GM18867 (cell line): ENCODE data around the gene NTRK3.

Experiments
- ATAC-seq: cut with Tn5 transposase; IDR thresholded peaks from one replicate; pipeline ENCODE4 v1.9.1; 2021; ENCODE audit warnings: mild to moderate bottlenecking, moderate library complexity; ENCODE audit not compliant: unreplicated experiment

Gene NTRK3

DNA sequence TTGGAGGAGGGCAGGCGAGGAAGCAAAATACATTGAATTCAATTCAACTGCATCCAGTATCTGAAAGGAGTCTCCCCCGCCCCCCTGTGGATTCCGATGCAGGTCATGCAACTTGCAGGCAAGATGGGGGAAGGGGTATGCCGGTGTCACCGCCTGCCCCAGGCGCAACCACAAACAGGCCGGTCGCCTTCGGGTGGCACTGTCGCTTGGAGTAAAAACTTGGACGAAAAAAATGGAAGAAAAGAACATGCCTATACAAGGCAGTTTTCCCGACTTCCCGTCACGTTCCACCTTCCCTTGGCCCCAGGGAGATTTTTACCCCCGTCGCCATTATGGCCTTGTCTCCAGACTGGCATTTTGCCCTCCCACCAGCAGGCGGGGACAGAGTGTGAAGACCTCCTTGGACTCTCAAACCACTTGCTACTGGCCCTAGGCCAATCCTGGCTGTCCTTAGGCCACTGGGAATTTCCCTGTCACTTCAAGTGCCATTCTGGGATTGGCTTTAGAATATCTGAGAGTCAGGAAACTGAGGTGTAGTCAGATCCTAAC lies 1.6 kb upstream of the NTRK3 start:
- no peak for ATAC-seq

DNA sequence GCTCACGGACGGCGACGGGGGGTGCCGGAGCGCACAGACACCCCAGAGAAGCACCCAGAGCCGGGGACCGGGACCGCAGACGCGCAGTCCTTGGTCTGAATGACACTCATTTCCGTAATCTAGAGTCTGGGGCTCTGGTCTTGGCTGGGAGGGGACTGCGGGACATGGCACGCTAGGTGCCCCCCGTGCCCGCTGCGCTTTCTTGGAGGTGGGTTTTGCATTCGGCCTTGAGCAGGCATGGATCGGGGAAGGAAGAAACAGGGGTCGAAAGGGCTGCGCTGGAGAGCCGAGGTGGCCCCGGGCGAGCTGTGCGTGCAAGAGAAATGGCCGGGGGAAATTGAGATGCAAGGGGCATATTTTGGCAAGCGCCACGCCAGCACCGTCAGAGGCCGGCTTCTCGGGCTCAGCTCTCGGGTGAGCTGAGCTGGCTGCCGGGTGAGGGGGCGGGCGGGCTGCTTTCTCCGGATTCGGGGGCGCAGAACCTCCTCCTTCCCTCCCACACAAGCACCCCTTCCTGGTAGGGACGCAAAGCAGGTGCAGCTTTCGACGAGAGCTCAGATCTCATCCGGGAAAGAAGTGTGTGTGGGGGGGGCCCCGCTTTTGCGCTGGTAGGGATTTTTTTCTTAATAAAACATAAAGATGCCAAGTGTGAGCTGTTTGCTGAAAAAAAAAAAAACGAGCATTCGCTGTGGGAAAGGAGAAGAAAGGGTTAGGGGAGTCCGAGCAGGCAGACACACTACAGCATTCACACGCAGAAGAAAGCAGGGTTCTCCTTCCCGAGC lies 963 bp upstream of the NTRK3 start:
- no peak for ATAC-seq

DNA sequence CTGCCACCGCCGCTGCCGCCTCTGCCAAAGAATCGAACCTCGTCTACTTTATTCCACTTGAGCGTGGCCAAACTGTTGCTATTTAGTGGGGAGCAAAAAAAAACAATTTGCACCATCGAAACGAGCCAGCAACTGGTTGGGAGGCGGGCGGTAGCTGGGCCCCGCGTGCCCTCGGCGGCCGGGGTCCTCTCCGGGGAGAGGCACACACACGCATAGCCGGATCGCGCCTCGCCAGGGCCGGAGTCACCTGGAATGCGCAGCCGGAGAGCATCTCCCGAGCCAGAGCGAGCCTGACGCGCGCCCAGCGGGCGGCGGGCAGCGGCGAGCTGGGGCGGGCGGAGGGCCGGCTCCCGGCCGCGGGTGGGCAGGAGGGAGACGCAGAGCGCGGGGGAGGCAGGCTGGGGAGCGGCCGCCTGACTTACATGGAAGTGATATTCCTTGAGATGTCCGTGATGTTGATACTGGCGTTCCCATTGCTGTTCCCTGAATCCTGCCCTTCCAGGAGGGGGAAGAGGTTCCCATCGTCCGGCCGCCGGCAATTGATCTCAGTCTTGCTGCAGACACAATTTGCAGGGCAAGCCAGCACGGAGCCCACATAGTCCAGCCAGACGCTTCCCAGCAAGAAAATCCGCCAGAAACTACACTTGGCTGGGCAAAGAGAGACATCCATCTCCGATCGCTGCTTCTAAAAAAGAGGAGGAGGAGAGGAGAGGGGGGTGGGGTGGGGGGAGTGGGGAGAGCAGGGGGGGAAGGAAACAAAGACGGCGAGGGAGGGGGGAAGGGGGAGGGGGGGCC lies 858 bp downstream of the NTRK3 start:
- ATAC-seq, result no peak

DNA sequence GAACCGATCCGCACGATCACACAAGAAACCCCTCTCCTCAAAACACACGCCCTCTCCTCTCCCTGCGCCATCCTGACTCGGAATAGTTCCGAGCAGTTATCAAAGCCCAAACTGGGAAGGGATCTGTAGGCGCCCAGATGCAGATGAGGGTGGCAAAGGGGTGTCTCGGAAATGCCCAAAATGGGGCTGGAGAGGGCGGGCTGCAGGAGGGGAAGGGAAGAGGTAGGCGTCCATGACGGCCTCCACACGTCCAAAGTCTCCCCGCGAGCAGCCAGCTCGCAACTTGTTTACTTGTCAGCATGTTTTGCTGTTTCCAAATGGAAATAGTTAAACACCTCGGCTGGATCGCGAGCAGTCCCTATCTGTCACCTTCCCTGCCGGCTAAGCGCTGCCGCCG lies 1.5 kb downstream of the NTRK3 start:
- no peak for ATAC-seq

DNA sequence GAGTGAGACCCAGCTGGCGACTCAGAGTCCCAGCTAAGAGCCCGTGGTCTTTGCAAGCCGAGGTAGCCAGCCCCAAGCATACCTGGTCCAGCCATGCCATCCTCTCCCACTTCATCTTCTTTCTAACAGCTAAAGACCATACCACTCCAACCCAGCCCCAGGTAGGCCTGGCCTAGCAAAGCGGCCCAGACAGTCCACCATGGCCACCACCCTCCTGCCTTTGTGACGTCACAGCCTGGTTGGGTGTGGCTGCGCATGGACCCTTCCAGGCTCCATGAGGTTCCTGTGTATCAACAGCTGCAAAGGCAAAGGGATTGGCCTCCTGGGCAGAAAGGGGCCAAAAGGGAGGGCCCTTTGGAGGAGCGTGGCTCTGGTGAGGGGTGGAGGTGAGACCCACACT lies 4.1 kb downstream of the NTRK3 start:
- no peak for ATAC-seq

DNA sequence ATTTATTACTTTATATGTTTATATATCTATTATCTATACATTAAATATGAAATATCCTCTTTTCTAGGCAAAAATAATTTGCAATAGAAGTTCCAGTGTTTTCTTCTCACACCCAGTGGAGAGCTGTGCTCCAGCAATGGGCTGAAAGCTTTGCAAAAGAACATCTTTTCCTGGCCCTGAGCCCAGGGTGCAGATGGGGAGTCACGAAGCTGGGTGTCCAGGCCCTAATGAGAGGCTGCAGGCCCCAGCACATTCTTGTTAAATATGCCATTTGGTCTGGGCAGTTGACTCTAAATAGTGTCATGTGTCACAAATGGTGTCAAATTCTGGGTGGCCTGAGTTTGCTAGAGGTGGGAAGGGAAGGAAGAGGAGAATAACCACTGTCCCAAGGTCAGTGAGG lies 5.7 kb downstream of the NTRK3 start:
- ATAC-seq, result no peak

DNA sequence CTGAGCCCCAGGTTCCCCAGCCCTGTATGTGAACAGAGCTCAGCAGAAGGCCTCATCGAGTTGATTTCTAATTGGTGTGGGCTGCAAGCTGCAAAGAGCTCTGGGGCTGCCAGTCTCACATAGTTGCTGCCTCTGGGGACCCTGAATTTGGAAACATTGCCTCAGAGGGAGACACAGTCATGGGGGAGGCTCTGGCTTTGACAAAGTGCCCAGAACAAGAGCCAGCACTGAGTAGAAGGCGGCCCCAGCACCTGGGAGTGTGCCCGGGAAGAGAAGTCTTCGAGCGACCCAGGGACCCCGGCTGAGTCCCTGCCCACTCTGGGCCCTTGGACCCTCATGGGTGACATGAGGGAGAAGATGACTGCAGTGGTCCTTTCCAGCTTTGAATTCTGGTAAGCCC lies 7.3 kb downstream of the NTRK3 start:
- no peak for ATAC-seq

DNA sequence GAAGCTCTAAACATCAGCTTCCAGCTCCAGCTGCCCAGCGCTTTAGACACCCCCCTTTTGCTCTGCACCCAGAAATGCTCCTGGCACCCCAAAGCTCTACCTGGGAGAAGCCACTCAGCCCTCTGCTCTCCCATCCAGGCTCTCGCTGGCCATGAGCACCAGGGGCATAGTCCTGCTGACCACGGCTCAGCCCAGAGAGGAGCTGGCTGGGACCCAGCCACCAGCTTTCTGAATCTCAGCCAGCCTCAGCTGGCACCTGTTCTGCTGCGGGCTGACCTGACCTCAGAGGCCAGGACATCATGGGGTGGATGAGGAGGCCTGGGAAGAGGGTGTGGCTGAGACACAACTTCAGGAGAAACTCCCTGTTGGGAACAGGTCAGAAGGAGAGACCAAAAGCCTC lies 8.6 kb downstream of the NTRK3 start:
- ATAC-seq, result no peak

DNA sequence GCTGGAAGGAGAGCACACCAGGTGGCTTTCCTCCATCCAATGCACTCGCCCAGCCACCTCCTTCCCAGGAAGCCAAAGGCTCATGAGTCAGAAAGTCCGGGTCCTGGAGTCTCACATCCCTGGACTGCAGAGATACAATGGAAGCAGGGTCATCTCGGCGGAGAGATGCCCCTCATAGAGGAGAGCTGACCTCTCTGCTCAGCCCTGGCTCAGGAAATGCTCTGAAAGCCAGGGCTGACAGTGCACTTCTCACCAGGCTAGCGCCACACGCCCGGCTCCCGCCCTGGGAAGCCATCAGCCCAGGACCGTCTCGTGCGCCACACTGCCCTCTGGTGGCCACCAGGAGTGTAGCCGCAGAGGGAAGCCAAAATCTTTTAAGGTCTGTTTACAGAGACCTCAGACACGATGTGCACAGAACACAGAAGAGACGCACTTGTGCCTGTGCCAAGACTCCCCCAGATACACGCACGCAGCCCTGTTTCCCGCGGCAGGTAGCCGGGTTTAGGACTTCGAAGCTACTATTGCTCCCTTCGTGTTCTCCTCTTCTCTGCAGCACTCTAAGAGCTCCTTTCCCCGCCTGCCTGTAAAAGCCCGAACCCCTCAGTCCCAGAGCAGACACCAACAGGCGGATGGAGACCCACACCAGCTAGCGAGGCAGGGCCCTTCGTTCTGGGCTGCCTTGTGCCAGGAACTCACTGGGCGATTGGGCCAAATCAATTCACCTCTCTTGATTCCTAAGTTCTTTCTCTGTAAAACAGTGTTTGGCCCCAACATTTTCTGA lies 9.7 kb downstream of the NTRK3 start:
- peak; percentile 80 for ATAC-seq

DNA sequence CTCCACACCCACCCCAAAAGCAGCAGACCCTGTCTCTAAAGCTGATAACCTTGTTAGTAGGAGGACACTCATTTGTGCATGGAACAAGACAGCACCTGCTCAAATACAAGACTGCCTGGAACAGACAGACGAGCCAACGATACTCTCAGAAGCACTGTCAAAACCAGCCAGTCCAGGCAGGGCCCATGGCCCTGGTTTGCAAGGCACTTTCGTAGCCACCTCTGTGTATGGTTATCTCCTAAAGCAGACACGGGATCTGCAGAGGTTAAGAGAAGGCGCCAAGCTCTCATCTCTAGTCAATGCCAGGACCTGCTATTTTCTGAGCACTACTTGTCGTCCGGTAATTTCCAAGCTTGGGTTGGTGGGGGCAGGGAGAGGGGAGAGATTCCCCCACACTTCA lies 10.5 kb downstream of the NTRK3 start:
- no peak for ATAC-seq

DNA sequence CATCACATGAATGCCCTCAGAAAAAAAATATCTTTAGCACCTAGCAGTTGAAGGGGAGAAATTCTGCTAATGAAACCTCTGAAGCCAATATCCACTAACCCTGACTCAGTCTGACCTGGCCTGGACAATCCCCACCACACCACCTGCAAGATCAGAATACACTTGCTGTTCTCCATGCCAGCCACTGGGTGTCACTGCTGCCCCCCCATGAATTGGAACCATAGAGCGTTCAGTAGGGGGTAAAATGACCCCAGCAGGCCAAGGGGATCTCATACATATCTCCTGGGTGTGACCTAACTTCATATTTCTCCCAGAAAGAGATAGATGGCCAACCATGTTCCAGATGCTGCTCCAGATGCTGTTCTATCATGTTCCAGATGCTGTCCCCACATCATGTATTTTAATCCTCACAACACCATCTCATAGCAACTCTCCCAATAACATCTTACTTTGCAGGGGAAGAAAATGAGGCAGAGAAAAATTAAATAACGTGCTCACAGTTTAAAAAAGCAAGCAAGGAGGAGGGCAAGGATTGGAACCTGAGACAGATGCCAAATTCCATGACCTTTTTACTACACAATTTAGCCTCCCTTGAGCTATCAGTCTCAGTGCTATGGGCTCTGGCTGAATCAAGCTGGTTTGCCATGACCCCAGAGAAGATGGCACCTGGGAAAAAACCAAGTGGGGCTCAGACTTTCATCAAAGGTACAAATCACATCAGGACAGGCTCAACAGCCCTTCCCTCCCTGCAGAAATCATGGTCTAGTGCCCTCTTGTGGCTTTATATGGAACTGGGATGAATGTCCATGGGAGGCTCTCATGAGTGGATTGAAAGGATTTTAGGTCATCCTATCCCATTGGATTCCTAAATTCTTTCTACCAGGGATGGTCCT lies 12.4 kb downstream of the NTRK3 start:
- ATAC-seq, result peak; percentile 61

DNA sequence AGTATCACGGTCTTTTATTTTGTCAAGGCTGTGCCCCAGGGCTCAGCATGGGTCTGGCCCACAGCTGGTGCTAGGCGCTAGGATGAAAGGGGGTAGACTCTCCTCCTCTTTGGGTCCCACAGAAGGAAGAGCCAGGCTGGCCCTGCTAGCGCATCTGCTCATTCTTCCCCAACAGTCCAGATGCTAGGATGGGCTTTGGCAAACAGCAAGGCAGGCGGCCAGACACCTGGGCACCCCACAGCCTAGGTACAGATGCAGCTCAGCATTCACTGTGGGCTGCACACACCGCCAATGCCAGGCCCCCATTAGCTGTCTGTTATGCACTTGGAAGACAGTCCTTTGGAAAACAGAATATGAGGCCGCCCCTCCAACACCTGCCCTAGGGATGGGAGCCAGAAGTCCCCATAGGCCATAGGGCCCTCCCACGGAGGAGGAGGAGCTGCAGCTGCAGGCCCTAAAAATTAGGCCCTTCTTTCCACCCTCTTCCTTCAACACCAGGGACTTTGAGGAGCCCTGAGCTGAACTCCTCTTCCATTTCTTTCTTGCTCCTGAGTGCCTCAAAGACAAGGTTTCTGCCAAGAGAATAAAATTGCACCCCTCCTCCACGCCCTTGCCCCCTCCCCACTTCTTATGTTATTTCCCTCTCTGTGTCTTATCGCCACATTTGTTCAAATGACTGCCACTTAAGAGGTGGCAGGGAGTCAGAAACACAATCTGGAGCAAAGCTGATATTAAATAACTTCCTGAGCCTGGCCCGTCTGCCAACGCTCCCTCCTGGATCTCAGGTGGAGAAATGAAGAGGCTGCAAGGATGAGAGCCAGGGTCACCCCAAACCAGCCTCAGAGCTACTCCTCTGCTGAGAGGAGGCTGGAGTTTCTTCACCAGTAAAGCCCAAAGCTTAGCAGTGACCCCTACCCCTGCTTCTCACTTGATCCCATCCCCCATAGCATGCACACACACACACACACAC lies 13.7 kb downstream of the NTRK3 start:
- no peak for ATAC-seq

DNA sequence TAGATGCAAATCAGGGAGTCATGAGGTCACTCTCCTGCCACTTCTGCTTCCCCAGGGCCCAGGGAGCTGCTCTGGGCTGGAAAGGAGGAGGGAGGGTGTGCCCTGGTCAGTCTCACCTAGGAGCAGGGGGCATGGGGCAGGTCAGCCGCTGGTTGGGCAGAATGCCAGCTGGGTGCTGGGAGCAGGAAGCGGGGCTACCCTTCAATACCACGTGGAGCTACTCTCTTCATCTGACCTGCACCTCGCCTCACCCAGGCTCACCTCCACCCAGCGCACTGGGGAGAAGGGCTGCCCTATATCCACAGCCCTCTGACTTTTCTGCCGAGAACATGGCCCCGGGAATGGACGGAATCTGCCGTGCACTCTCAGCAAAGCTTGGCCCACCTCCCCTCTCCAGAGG lies 15.1 kb downstream of the NTRK3 start:
- ATAC-seq, result no peak

DNA sequence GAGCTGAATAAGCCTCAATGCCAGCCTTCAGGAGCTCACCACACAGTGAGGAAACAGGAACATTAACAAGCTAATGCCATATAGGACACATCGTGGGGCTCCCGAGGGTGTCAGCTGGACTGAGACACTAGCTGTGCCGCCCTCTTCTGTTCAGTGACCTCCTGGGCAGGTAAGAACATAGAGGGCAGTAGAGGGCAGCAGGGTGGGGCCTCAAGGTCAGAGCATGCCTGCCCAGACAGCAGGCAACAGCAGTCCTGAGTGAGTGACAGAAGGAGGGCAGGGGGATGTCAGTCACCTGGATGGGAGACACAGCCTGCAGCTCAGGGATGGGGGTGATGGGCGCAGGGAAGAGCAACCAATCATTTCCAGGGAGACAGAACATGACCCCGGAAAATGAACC lies 15.5 kb downstream of the NTRK3 start:
- ATAC-seq, result no peak

DNA sequence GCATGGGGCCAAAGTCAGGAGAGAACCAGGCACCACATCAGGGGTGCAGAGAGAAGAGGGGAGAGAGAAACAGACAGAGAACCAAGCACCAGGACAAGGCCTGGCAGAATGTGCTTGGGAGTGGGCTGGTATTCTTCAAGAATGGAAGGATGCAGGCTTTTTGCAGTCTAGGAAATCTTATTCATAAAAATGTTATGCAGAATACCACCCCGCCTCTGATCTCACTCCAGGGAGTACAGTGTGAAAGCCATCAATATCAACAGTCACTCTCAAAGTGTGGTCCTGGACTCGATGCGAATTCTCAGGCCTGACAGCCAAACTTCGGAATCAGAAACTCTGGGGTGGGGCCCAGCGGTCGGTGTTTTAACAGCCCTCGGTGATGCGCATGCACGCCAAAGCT lies 16.9 kb downstream of the NTRK3 start:
- ATAC-seq, result no peak

DNA sequence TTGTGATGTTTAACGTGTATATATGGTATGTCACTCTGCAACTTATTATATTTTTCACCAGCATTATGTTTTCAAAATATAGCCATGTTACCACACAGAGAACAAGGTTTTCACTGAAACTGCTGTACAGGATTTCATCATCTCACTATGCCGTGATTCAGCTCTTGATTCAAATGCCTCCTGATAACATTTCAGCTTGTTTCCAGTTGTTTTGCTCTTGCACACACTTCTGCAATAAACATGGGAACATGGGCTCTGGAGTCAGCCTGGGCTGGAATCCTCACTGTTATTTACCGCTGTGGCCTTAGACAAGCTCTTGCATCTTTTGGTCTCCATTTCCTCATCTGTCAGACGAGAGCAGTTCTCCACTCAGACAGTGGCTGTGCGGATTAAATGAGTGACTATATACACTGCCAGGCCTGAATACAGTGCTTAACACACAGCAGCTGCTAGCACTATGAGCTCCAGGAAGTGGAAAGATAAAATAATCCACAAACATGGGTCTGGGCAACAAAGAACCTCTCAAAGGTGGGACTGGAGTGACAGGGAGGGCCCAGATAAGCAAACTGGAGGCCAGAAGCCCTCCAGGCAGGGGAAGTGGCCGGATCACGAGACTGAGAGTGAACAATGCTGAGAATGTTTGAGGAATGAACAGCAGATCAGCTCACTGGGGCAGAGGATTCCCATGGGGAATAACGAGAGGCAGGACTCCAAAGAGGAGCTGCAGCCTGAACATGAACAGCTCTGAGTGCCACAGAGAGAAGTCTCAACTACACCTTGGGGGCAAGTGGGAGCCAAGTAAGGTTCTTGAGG lies 17.7 kb downstream of the NTRK3 start:
- no peak for ATAC-seq

DNA sequence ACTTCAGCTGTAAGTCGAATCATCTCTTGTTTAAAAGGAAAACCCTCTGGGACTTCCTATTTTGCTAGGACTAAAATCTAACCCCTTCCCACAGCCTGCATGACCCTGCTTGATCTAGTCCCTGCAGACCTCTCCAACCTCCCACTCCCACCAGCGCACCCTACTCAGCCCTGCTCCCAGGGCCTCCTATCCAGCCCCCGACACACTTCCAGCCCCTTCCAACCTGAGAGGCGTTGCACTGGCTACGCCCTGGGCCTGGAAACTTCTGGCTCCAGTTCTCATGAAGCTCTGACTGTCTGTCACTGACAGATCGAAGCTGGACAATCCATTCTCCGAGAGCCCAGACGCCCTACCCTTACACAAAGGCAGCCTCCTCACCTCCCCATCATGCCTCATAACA lies 21.8 kb downstream of the NTRK3 start:
- no peak for ATAC-seq

DNA sequence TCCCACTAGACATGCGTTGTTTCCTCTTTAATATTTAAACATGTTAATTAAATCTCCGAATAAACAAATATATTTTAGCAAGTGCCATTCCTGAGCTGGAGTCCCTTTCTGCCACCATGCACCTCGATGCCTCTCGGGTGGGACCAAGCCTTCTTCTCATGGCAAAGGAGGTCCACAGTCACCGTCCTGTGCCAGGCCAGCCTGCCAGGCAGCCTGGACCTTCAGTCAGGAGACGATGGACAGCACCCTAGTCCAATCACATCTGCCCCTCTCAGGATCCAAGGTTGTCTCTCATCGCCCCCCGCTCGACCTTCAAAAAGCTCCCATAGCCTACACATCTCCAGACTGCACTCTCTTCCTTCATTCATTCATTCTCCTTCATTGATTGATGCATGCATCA lies 22.6 kb downstream of the NTRK3 start:
- no peak for ATAC-seq
